HG02610 (cell line): ENCODE measurements around the gene RHO.
"Not testable (repeated sequence)": the region's sequence is repeated elsewhere in the genome, so short reads cannot be mapped to it uniquely, and the experiment has no call there.

Experiments
- ATAC-seq: cut with Tn5 transposase; IDR thresholded peaks from one replicate; pipeline ENCODE4 v1.9.1; 2021; ENCODE audit warnings: mild to moderate bottlenecking, moderate library complexity; ENCODE audit not compliant: unreplicated experiment

The RHO gene

GRCh38 chr3:129540776-129541516, 12.5 kb downstream of the RHO start:
- ATAC-seq, result no peak

- ATAC-seq, result no peak
Measured at GRCh38 chr3:129542747-129543146, 14.3 kb downstream of the RHO start.

GRCh38 chr3:129543156-129543790, 14.8 kb downstream of the RHO start, which contains the start of gene H1-8:
TSS of gene H1-8 (plus strand) at chr3:129543175. CDS start at chr3:129543219, 44 bp downstream.
- no peak for ATAC-seq

- ATAC-seq, result no peak
Measured at GRCh38 chr3:129543999-129544398, 15.6 kb downstream of the RHO start.

GRCh38 chr3:129545951-129546350, 17.5 kb downstream of the RHO start:
- ATAC-seq, result not testable (repeated sequence)

GRCh38 chr3:129547241-129547640, 18.8 kb downstream of the RHO start:
- ATAC-seq, result no peak

GRCh38 chr3:129548104-129548965, 19.9 kb downstream of the RHO start:
- ATAC-seq, result no peak

- ATAC-seq, result no peak
Measured at GRCh38 chr3:129549006-129549800, 20.8 kb downstream of the RHO start.

GRCh38 chr3:129549805-129550204, 21.4 kb downstream of the RHO start:
- ATAC-seq, result no peak

GRCh38 chr3:129552287-129553050, 24.0 kb downstream of the RHO start:
- ATAC-seq, result no peak

GRCh38 chr3:129553171-129553570, 24.7 kb downstream of the RHO start:
- no peak for ATAC-seq

GRCh38 chr3:129553719-129554118, 25.3 kb downstream of the RHO start:
- no peak for ATAC-seq

GRCh38 chr3:129554356-129555152, 26.1 kb downstream of the RHO start:
- ATAC-seq, result no peak

GRCh38 chr3:129555153-129555550, 26.7 kb downstream of the RHO start:
- no peak for ATAC-seq

GRCh38 chr3:129555616-129556357, 27.3 kb downstream of the RHO start:
- ATAC-seq, result no peak

GRCh38 chr3:129556358-129556695, 27.9 kb downstream of the RHO start:
- ATAC-seq, result no peak

- ATAC-seq, result no peak
Measured at GRCh38 chr3:129556890-129557547, 28.6 kb downstream of the RHO start.

GRCh38 chr3:129557548-129557894, 29.1 kb downstream of the RHO start:
- no peak for ATAC-seq
